NCI-H2171 treated with DMSO at 0.1 percent for 48 hours (cell line): Measurements from ENCODE around the gene PSMD2.
"Not testable (repeated sequence)": the region's sequence is repeated elsewhere in the genome, so short reads cannot be mapped to it uniquely, and the experiment has no call there.

Source experiments
- DNase-seq: peaks from one replicate; lab custom pipeline; 2025; lab: John Stamatoyannopoulos, UW

The PSMD2 gene

GRCh38 chr3:184339451-184340135 lies 40.6 kb downstream of the PSMD2 start:
- not testable (repeated sequence) for DNase-seq

GRCh38 chr3:184341925-184342324 lies 42.9 kb downstream of the PSMD2 start:
- DNase-seq, result no peak

- no peak for DNase-seq
These were observed 44.3 kb downstream of the PSMD2 start for GRCh38 chr3:184343200-184343876.

- DNase-seq, result no peak
These were observed 45.7 kb downstream of the PSMD2 start for GRCh38 chr3:184344579-184345316.

GRCh38 chr3:184345317-184346144 lies 46.5 kb downstream of the PSMD2 start:
- peak; percentile 26 for DNase-seq

- no peak for DNase-seq
These were observed 47.6 kb downstream of the PSMD2 start for GRCh38 chr3:184346480-184347190.

- DNase-seq, result no peak
These were observed 48.4 kb downstream of the PSMD2 start for GRCh38 chr3:184347321-184348056.

GRCh38 chr3:184348057-184348382 lies 49.0 kb downstream of the PSMD2 start:
- no peak for DNase-seq

- DNase-seq, result no peak
These were observed 50.8 kb downstream of the PSMD2 start for GRCh38 chr3:184349563-184350470.

GRCh38 chr3:184350618-184351017 lies 51.6 kb downstream of the PSMD2 start:
- DNase-seq, result no peak

GRCh38 chr3:184351511-184352148 lies 52.6 kb downstream of the PSMD2 start:
- DNase-seq, result no peak

GRCh38 chr3:184352149-184352785 lies 53.2 kb downstream of the PSMD2 start:
- no peak for DNase-seq

- DNase-seq, result no peak
These were observed 54.0 kb downstream of the PSMD2 start for GRCh38 chr3:184352897-184353545.

GRCh38 chr3:184353546-184353941 lies 54.5 kb downstream of the PSMD2 start:
- DNase-seq, result no peak

- DNase-seq, result no peak
These were observed 55.2 kb downstream of the PSMD2 start for GRCh38 chr3:184354121-184354728.

- DNase-seq, result no peak
These were observed 55.7 kb downstream of the PSMD2 start for GRCh38 chr3:184354754-184355153.

GRCh38 chr3:184355261-184356040 lies 56.4 kb downstream of the PSMD2 start:
- DNase-seq, result no peak
